Renal cortex interstitium (tissue), 15 donors: ENCODE data around the gene BCAS3. TPM values are rescaled to one million over a fixed set of nuclear protein-coding genes. Genes with fewer than 3 reads are reported as not detected.

Source experiments
- DNase-seq, 11 donors: peaks; one replicate each; pipeline ENCODE4 v3.0.0-alpha.2; 2013; ENCODE audit warnings: low read depth in 9 of 11, low spot score in 4 of 11; ENCODE audit errors: extremely low read depth in 1 of 11
- long read RNA-seq, 16 experiments: transcript quantifications; one replicate each; lab custom pipeline, GENCODE V29; 2026
- polyA plus RNA-seq, 3 donors: library from polyadenylated mRNA; unstranded; fragments of 120-200 nt; gene quantifications; one replicate each; pipeline ENCODE4 v1.2.1, GENCODE V29; 2013; ENCODE audit not compliant: insufficient read length in 3 of 3

Gene BCAS3
- 10 to 100 TPM; 27.0 to 30.9 (median 28.9) TPM for polyA plus RNA-seq
- long read RNA-seq, donor 1, full-length matches to known transcripts = 6 of 25 reads
- long read RNA-seq, donor 1, partial matches to known transcripts = 5 of 25 reads
- long read RNA-seq, donor 1, other reads (novel, unspliced or antisense) = 14 of 25 reads
- long read RNA-seq, donor 2, full-length matches to known transcripts = 7 of 7 reads
- long read RNA-seq, donor 2, partial matches to known transcripts = 0 of 7 reads
- long read RNA-seq, donor 2, other reads (novel, unspliced or antisense) = 0 of 7 reads
- long read RNA-seq, donor 3, full-length matches to known transcripts = 7 of 58 reads
- long read RNA-seq, donor 3, partial matches to known transcripts = 7 of 58 reads
- long read RNA-seq, donor 3, other reads (novel, unspliced or antisense) = 44 of 58 reads
- long read RNA-seq, donor 4, full-length matches to known transcripts = 8 of 8 reads
- long read RNA-seq, donor 4, partial matches to known transcripts = 0 of 8 reads
- long read RNA-seq, donor 4, other reads (novel, unspliced or antisense) = 0 of 8 reads
- long read RNA-seq, donor 5 = 0 reads
- long read RNA-seq, donor 6, full-length matches to known transcripts = 11 of 41 reads
- long read RNA-seq, donor 6, partial matches to known transcripts = 17 of 41 reads
- long read RNA-seq, donor 6, other reads (novel, unspliced or antisense) = 13 of 41 reads
- long read RNA-seq, donor 7, full-length matches to known transcripts = 6 of 21 reads
- long read RNA-seq, donor 7, partial matches to known transcripts = 6 of 21 reads
- long read RNA-seq, donor 7, other reads (novel, unspliced or antisense) = 9 of 21 reads
- long read RNA-seq, donor 8 = 0 reads
- long read RNA-seq, donor 9, full-length matches to known transcripts = 3 of 48 reads
- long read RNA-seq, donor 9, partial matches to known transcripts = 23 of 48 reads
- long read RNA-seq, donor 9, other reads (novel, unspliced or antisense) = 22 of 48 reads
- long read RNA-seq, donor 10, full-length matches to known transcripts = 5 of 55 reads
- long read RNA-seq, donor 10, partial matches to known transcripts = 22 of 55 reads
- long read RNA-seq, donor 10, other reads (novel, unspliced or antisense) = 28 of 55 reads
- long read RNA-seq, donor 11, full-length matches to known transcripts = 2 of 27 reads
- long read RNA-seq, donor 11, partial matches to known transcripts = 0 of 27 reads
- long read RNA-seq, donor 11, other reads (novel, unspliced or antisense) = 25 of 27 reads
- long read RNA-seq, donor 12, full-length matches to known transcripts = 3 of 32 reads
- long read RNA-seq, donor 12, partial matches to known transcripts = 0 of 32 reads
- long read RNA-seq, donor 12, other reads (novel, unspliced or antisense) = 29 of 32 reads
- long read RNA-seq, donor 13 = 0 reads
- long read RNA-seq, donor 14, full-length matches to known transcripts = 4 of 49 reads
- long read RNA-seq, donor 14, partial matches to known transcripts = 16 of 49 reads
- long read RNA-seq, donor 14, other reads (novel, unspliced or antisense) = 29 of 49 reads
- long read RNA-seq, donor 15, full-length matches to known transcripts = 4 of 4 reads
- long read RNA-seq, donor 15, partial matches to known transcripts = 0 of 4 reads
- long read RNA-seq, donor 15, other reads (novel, unspliced or antisense) = 0 of 4 reads
- long read RNA-seq, donor 16, full-length matches to known transcripts = 16 of 35 reads
- long read RNA-seq, donor 16, partial matches to known transcripts = 19 of 35 reads
- long read RNA-seq, donor 16, other reads (novel, unspliced or antisense) = 0 of 35 reads

GRCh38 chr17:60677308-60678117 is at the start of gene BCAS3:
Gene BCAS3, plus strand, starts transcription at chr17:60677851.
- peak; percentile 94 to 99 (median 97) for DNase-seq

GRCh38 chr17:60628252-60628889 is 49.3 kb upstream of the BCAS3 start:
- no peak for DNase-seq

- DNase-seq = no peak
Observed at GRCh38 chr17:60629120-60629519, 48.5 kb upstream of the BCAS3 start.

DNA sequence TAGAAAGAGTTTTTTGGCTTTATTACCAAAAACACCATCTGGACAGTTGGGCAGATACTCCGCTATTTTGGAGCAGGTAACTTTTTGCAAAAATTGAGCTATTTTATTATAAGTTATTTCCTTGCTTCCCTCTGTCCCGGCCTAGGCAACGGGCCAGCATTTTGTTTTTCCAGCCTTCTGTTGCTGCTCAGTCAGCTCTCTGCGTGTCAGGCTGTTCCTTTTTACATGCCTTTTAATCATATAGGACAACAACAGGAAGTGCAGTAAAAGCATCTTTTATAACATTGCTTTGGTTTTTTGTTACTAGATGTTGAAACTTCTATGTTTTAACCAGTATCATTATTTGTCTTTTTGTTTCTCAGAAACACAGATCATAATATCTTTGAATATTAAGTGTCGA is 47.3 kb upstream of the BCAS3 start:
- peak in 4 of 11 donors; percentile 28 to 37 (median 34) for DNase-seq

DNA sequence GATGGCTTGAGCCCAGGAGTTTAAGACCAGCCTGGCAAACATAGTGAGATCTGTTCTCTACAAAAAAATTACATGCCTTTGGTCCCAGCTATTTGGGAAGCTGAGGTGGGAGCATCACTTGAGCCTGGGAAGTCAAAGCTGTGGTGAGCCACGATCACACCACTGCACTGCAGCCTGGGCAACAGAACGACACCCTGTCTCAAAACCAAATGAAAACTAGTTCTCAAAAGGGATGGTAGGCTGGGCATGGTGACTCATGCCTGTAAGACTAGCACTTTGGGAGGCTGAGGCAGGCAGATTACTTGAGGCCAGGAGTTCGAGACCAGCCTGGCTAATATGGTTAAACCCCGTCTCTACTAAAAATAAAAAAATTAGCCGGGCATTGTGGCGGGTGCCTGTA is 46.5 kb upstream of the BCAS3 start:
- no peak for DNase-seq

- DNase-seq = no peak
Observed at GRCh38 chr17:60637683-60638082, 40.0 kb upstream of the BCAS3 start.

DNA sequence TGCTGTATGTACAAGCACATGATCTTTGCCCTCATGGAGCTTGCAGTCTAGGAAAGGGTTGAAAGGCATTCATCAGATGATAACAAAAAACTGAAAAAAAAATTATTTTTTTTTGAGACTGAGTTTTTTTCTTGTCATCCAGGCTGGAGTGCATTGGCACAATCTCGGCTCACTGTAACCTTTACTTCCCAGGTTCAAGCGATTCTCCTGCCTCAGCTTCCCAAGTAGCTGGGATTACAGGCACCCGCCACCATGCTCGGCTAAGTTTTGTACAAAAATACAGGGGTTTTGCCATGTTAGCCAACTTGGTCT is 38.7 kb upstream of the BCAS3 start:
- DNase-seq = no peak

GRCh38 chr17:60640503-60640902 is 37.1 kb upstream of the BCAS3 start:
- no peak for DNase-seq

- no peak for DNase-seq
Observed at GRCh38 chr17:60641126-60641525, 36.5 kb upstream of the BCAS3 start.

- DNase-seq = peak; percentile 50 to 79 (median 67)
Observed at GRCh38 chr17:60641810-60642220, 35.8 kb upstream of the BCAS3 start.

DNA sequence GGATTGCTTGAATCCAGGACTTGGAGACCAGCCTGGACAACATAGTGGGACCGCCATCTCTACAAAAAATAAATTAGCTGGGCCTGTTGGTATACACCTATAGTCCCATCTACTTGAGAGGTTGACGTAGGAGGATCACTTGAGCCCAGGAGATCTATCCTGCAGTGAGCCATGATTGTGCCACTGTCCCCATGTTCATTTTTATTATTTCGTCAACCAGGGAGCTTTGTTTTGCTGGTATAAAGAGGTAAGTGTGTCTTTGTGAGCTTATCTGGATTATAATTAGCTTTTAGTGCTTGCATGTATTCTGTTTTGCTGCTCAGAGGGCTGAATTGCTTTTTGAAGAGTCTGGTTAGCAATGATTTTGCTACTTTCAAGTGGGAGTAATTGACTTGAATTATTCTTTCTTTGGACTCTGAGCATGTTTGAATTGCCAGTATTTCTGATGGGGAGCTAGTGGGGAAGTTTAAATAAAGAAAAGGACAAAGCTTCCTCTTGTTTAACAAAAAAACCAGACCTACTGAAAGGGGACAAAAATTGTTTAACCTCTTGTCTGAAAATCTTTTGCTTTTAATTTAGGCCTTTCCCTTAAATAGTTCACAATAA is 31.6 kb upstream of the BCAS3 start:
- no peak for DNase-seq

GRCh38 chr17:60646701-60647100 is 30.9 kb upstream of the BCAS3 start:
- DNase-seq = no peak

GRCh38 chr17:60647705-60648104 is 29.9 kb upstream of the BCAS3 start:
- DNase-seq = no peak

DNA sequence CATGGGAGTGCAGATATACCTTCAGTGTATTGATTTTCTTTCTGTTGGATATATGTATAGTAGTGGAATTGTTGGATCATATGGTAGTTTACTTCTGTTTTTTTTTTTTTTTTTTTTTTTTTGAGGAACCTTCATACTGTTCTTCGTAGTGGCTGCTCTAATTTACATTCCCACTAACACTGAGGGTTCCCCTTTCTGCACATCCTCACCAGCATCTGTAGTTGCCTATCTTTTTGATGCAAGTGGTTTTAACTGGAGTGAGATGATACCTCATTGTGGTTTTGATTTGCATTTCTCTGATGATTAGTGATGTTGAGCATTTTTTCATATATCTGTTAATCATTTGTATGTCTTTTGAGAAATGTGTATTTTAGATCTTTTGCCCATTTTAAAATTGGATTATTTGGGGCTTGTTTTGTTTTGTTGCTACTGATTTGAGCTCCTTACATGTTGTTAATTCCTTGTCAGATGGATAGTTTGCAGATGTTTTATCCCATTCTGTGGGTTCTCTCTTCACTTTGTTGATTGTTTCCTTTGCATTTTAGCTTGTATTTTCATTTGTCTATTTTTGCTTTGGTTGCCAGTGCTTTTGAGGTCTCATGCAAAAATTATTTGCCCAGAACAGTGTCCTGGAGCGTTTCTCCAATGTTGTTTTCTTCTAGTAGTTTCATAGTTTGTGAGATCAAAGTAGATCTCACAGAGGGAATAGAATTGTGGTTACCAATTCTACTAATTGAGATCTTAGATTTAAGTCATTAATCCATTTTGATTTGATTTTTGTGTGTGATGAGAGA is 25.0 kb upstream of the BCAS3 start:
- no peak for DNase-seq

- DNase-seq = no peak
Observed at GRCh38 chr17:60653569-60653968, 24.1 kb upstream of the BCAS3 start.

GRCh38 chr17:60656499-60656898 is 21.2 kb upstream of the BCAS3 start:
- DNase-seq = no peak
